HG03066 (cell line): ENCODE measurements around the gene IQGAP2.

Experiments
- ATAC-seq: cut with Tn5 transposase; IDR thresholded peaks from one replicate; pipeline ENCODE4 v1.9.1; 2021; ENCODE audit warnings: low read depth; ENCODE audit not compliant: unreplicated experiment

IQGAP2 gene

GRCh38 chr5:76555717-76556116 is 152.6 kb downstream of the IQGAP2 start:
- no peak for ATAC-seq

- peak; percentile 96 for ATAC-seq
Observed at GRCh38 chr5:76556511-76557221, 153.6 kb downstream of the IQGAP2 start.

GRCh38 chr5:76560952-76561891 is 158.1 kb downstream of the IQGAP2 start:
- no peak for ATAC-seq

- no peak for ATAC-seq
Observed at GRCh38 chr5:76561959-76562358, 158.9 kb downstream of the IQGAP2 start.

- no peak for ATAC-seq
Observed at GRCh38 chr5:76565009-76565408, 161.9 kb downstream of the IQGAP2 start.

DNA sequence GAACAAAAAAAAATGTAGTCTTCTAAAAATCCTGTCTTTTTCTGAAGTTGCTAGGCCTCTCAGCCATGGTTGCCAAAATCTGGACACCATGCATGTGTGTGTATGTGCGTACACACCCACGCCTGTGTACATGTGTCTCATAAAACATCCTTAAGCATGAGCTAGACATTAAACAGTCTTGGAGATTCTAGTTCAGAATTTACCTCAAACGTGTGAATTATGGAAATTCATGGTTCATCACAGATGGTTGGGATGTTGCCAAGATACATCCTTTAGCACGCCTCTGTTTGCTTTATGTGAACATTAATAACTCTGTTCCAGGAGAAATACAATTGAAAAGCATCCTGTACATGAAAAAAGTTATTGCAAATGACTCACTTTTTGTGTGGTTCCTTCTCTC is 167.1 kb downstream of the IQGAP2 start:
- ATAC-seq = no peak

DNA sequence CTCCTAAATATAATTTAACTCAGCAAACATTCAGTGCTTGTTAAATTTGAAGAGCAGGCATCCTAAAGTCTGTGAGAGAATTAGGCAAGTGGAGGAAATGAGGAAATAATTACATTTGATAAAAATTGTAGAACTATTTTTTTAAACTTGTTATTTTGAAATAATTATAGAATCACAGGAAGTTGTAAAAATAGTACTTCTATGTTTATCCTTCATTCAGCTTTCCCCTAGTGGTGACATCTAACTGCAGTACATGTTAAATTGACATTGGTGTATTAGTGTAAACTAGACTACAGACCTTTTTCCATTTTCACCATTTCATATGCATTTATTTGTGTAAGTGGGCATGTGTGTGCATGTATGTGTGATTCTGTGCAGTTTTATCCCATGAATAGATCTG is 168.5 kb downstream of the IQGAP2 start:
- ATAC-seq = no peak

DNA sequence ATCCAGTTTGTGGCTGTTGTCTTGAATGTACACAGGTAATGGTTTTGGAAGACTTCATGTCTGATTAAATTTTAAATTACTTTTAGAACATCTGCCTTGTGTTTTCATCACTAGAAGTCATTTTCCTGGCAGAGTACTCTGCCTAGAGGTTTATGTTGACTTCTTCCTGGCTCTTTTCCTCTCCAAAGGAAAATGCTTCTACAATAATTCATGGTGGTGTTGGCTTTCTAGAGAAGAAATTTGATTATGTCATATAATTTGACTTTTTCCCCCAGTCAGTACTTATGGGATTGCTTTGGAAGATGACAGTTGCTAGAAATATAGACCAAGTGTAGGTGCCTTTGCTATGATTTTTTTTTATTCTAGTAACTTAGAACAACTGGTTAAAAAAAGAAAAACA is 173.4 kb downstream of the IQGAP2 start:
- no peak for ATAC-seq

GRCh38 chr5:76576996-76577395 is 173.9 kb downstream of the IQGAP2 start:
- ATAC-seq = no peak

- ATAC-seq = no peak
Observed at GRCh38 chr5:76579166-76579937, 176.3 kb downstream of the IQGAP2 start.

DNA sequence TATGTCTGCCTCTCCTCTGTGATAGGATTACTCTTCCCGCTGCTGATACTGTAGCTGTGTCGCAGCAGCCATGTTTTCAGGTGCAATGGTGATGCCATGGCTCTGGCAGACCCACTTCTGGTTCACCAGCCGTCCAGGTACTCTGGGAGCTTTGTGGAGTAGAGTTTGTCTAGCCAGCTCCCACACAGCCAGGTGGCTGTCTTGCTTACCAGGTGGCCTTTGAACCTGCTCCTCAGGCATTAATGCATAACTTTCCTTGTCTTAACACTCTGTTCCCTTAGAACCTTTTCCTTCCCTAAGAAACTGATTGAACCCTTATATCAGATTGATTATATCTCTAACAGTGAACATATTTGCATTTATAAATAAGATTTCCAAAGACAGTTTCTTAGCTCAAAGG is 177.9 kb downstream of the IQGAP2 start:
- no peak for ATAC-seq

DNA sequence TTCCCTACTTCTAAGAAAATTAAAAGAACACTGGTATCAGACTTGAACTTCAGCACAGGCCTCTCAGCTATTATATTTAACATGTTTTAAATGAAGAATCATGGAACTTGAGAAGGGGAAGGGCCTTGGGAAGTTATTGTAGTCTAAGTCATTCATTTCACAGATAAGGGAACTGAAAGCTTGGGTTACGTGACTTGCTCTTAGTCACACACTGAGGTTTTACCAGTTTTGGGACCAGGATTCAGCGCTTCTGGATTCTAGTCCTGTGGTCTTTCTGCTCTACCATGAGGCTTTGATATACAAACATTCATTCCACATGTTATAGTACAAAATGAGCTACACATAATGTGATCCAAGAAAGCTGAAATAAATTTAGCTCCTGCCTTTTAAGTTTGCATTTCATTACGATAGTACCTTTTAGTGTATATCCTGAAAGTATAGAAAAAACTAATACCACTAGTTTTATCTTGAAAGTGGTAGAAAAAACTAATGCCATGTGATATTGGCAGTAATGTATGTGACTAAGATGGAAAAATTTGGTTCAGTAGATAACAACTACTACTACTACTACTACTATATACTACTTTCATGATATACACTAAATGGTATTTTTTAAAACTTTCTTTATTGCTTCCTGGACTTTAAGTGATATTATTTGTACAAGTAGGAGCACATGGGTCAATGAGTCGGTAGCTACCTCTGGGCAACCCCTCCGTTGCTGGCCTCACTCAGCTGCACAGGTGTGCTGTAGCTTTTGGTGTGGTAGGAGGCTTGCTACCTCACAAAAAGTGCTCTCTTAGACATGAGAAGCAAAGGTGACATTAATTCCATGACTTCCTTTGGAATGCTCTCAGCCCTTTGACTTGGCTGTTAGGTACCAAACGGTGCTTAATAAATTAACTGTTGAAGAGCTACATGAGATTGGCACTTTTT is 179.4 kb downstream of the IQGAP2 start:
- ATAC-seq = peak; percentile 94

GRCh38 chr5:76583163-76584047 is 180.3 kb downstream of the IQGAP2 start:
- no peak for ATAC-seq

GRCh38 chr5:76585783-76586217 is 182.7 kb downstream of the IQGAP2 start:
- no peak for ATAC-seq

DNA sequence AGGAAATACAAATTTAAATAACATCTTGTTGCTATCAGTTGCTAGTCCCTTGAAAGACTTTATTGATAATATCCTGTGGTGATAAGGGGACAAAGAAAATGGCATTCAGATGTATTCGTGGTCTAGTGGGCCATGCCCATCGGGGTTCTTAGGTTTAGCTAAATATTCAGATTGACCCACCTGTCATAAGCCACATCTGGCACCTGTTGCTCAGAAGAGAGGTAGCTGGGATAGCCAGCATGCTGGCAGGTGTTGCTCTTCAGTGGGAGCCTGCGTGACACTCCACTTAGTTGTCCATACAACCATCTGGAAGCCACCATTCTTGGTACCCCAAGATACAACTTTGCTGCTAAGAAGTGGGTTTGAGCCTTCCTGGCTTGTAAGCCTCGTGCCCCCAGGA is 183.4 kb downstream of the IQGAP2 start:
- no peak for ATAC-seq

- ATAC-seq = peak; percentile 97
Observed at GRCh38 chr5:76590027-76590426, 186.9 kb downstream of the IQGAP2 start.

DNA sequence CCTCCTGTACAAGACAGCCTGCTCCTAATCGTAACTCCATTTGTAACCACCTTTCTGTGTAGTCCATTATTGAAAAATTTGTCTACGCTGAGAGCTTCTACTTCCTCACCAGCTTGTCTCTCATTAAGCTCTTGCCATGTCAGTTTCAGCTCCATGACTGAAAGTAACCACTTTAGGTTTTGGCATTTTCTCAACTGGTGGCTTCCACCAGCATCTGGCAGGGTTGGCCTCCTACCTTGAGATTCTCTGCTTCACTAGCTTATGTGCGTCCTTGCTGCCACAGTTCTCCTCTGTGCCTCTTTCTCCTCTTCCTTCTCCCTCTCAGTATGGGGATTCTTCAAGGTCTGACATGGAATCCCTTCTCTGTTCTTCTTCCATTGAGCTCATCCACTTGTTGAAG is 188.3 kb downstream of the IQGAP2 start:
- ATAC-seq = no peak

GRCh38 chr5:76592692-76593091 is 189.6 kb downstream of the IQGAP2 start:
- ATAC-seq = no peak

GRCh38 chr5:76594107-76594506 is 191.0 kb downstream of the IQGAP2 start:
- ATAC-seq = no peak
